IMR-90 (cell line): ENCODE results near the gene ATP1B1. TPM values are rescaled to one million over a fixed set of nuclear protein-coding genes. Genes with fewer than 3 reads are reported as not detected.

ENCODE experiments used
- ATAC-seq: fragments of 200-7000 bp; cut with Tn5 transposase; 2 replicates; pipeline ENCODE4 v1.9.1; 2020; ENCODE audit warnings: low read depth, mild to moderate bottlenecking, moderate library complexity
- BruUV-seq: library from RNA; stranded (reverse); fragments of 400-500 nt; replicated peaks from 2 replicates; lab custom pipeline; 2021; lab: Mats Ljungman, UMichigan
- CTCF ChIA-PET: fragments of 300-600 bp; formaldehyde crosslinking; extraction: SDS; loops from one replicate; lab custom pipeline; 2021; ENCODE audit warnings: antibody characterized with exemption; lab: Yijun Ruan, JAX
- POLR2A ChIA-PET: fragments of 300-600 bp; sonication (Branson Sonifier 250); formaldehyde crosslinking; loops from one replicate; lab custom pipeline; 2022; ENCODE audit warnings: antibody characterized with exemption; ENCODE audit not compliant: unreplicated experiment; lab: Charles Lee
- DNase-seq: peaks from one replicate; pipeline ENCODE4 v3.0.0; 2013
- H2AFZ ChIP-seq: replicated peaks from 2 replicates; pipeline ENCODE3; 2013; ENCODE audit warnings: low read length, mild to moderate bottlenecking; ENCODE audit not compliant: poor library complexity
- H2AK5ac ChIP-seq: 2 replicates; pipeline ENCODE4 v1.6.1; 2013; ENCODE audit warnings: low read depth, low read length, inconsistent platforms
- H2AK9ac ChIP-seq: replicated peaks from 2 replicates; pipeline ENCODE3; 2013; ENCODE audit warnings: mild to moderate bottlenecking, low read depth, low read length, moderate library complexity; ENCODE audit not compliant: poor library complexity
- H2BK120ac ChIP-seq: 2 replicates; pipeline ENCODE4 v1.6.1; 2013; ENCODE audit warnings: low read depth, low read length, inconsistent platforms
- H2BK15ac ChIP-seq: 3 replicates; pipeline ENCODE4 v1.6.1; 2013; ENCODE audit warnings: low read depth, low read length, inconsistent platforms
- H2BK20ac ChIP-seq: 2 replicates; pipeline ENCODE4 v1.6.1; 2013; ENCODE audit warnings: low read depth, mild to moderate bottlenecking, inconsistent platforms, low read length, moderate library complexity
- H2BK5ac ChIP-seq: 2 replicates; pipeline ENCODE4 v1.6.1; 2013; ENCODE audit warnings: mild to moderate bottlenecking, low read depth, low read length, inconsistent platforms; ENCODE audit not compliant: poor library complexity, severe bottlenecking
- H3K14ac ChIP-seq: replicated peaks from 2 replicates; pipeline ENCODE4 v1.6.1; 2013; ENCODE audit warnings: low read depth, low read length, inconsistent platforms
- H3K18ac ChIP-seq: 2 replicates; pipeline ENCODE4 v1.6.1; 2013; ENCODE audit warnings: low read depth, low read length, control low read depth
- H3K23ac ChIP-seq: 2 replicates; pipeline ENCODE4 v1.6.1; 2013; ENCODE audit warnings: low read depth, low read length, inconsistent platforms
- H3K27ac ChIP-seq: 2 replicates; pipeline ENCODE4 v1.5.1; 2013; ENCODE audit warnings: mild to moderate bottlenecking, control low read depth, low read length; ENCODE audit not compliant: insufficient read depth
- H3K27me3 ChIP-seq: 2 replicates; pipeline ENCODE4 v1.6.1; 2013; ENCODE audit warnings: low read length; ENCODE audit not compliant: control insufficient read depth, insufficient read depth
- H3K36me3 ChIP-seq: 2 replicates; pipeline ENCODE4 v1.6.1; 2013; ENCODE audit warnings: low read length, mixed read lengths; ENCODE audit not compliant: control insufficient read depth, insufficient read depth
- H3K4ac ChIP-seq: 2 replicates; pipeline ENCODE4 v1.6.1; 2013; ENCODE audit warnings: low read depth, low read length, inconsistent platforms
- H3K4me1 ChIP-seq: 2 replicates; pipeline ENCODE4 v1.6.1; 2013; ENCODE audit warnings: low read length, mixed read lengths; ENCODE audit not compliant: control insufficient read depth, insufficient read depth
- H3K4me2 ChIP-seq: 2 replicates; pipeline ENCODE4 v1.6.1; 2013; ENCODE audit warnings: low read depth, mild to moderate bottlenecking, control low read depth, low read length, moderate library complexity
- H3K4me3 ChIP-seq: 2 replicates; pipeline ENCODE4 v1.5.1; 2013; ENCODE audit warnings: low read depth, mild to moderate bottlenecking, control low read depth, low read length, moderate library complexity; ENCODE audit not compliant: insufficient read depth
- H3K56ac ChIP-seq: 2 replicates; pipeline ENCODE4 v1.6.1; 2013; ENCODE audit warnings: low read length, inconsistent platforms; ENCODE audit not compliant: insufficient read depth; ENCODE audit errors: extremely low read depth
- H3K79me1 ChIP-seq, 2 experiments: 2 replicates each; pipeline ENCODE4 v1.6.1; 2013; ENCODE audit warnings: low read length in 2 of 2, inconsistent platforms in 1 of 2, low read depth in 1 of 2
- H3K9ac ChIP-seq: 2 replicates; pipeline ENCODE4 v1.6.1; 2013; ENCODE audit warnings: low read depth, low read length, control low read depth
- H3K9me1 ChIP-seq: 2 replicates; pipeline ENCODE4 v1.6.1; 2013; ENCODE audit warnings: low read length, inconsistent platforms; ENCODE audit not compliant: insufficient read depth
- H3K9me3 ChIP-seq: 2 replicates; pipeline ENCODE4 v1.6.1; 2013; ENCODE audit warnings: low read length; ENCODE audit not compliant: control insufficient read depth, insufficient read depth
- H4K20me1 ChIP-seq: 2 replicates; pipeline ENCODE4 v1.6.1; 2013; ENCODE audit warnings: low read length, inconsistent platforms; ENCODE audit not compliant: insufficient read depth
- H4K5ac ChIP-seq: 2 replicates; pipeline ENCODE4 v1.6.1; 2013; ENCODE audit warnings: mild to moderate bottlenecking, low read depth, low read length, control low read depth
- H4K8ac ChIP-seq, 2 experiments: 2 replicates each; pipeline ENCODE4 v1.6.1; 2013; ENCODE audit warnings: low read depth in 2 of 2, low read length in 2 of 2, control low read depth in 1 of 2, inconsistent platforms in 1 of 2
- H4K91ac ChIP-seq: 2 replicates; pipeline ENCODE4 v1.6.1; 2013; ENCODE audit warnings: low read depth, low read length, inconsistent platforms; ENCODE audit not compliant: insufficient read depth
- BHLHE40 ChIP-seq: fragments of 150-350 bp; IDR thresholded peaks from 2 replicates; pipeline ENCODE4 v1.6.1; 2016; ENCODE audit warnings: mild to moderate bottlenecking, low read depth, low read length
- CEBPB ChIP-seq: IDR thresholded peaks from 2 replicates; pipeline ENCODE4 v1.6.1; 2012; ENCODE audit warnings: low read depth, low read length, improper control_type of control experiment
- CHD1 ChIP-seq: IDR thresholded peaks from 2 replicates; pipeline ENCODE4 v1.6.1; 2012; ENCODE audit warnings: low read depth, low read length, improper control_type of control experiment
- FOS ChIP-seq: fragments of 150-350 bp; IDR thresholded peaks from 2 replicates; pipeline ENCODE4 v1.6.1; 2016; ENCODE audit warnings: low read depth, low read length
- MAZ ChIP-seq: IDR thresholded peaks from 2 replicates; pipeline ENCODE4 v1.6.1; 2012; ENCODE audit warnings: low read depth, mild to moderate bottlenecking, low read length, improper control_type of control experiment, moderate library complexity, borderline replicate concordance
- POLR2A ChIP-seq: IDR thresholded peaks from 2 replicates; pipeline ENCODE4 v1.6.1; 2012; ENCODE audit warnings: mild to moderate bottlenecking, low read depth, low read length
- RAD21 ChIP-seq: IDR thresholded peaks from 2 replicates; pipeline ENCODE4 v1.6.1; 2012; ENCODE audit warnings: low read length, improper control_type of control experiment
- RFX5 ChIP-seq: IDR thresholded peaks from 2 replicates; pipeline ENCODE4 v1.8.0; 2012; ENCODE audit warnings: low read depth, mild to moderate bottlenecking, low read length, moderate library complexity
- SMC3 ChIP-seq: fragments of 150-350 bp; IDR thresholded peaks from 2 replicates; pipeline ENCODE4 v1.6.1; 2016; ENCODE audit warnings: low read depth, mild to moderate bottlenecking, antibody characterized with exemption, low read length, moderate library complexity
- WGBS, 2 experiments: methylation state at CpG; one replicate each; pipeline versions ENCODE4 v1.1.5 to v1.1.7; 2013; ENCODE audit warnings: missing lambda C conversion rate in 2 of 2; ENCODE audit not compliant: insufficient read length in 1 of 2; ENCODE audit errors: extremely low coverage in 2 of 2; 5-methylcytosine and 5-hydroxymethylcytosine counted together
- dilution Hi-C: fragments of 300-500 bp; cut with HindIII; formaldehyde crosslinking; loops from one replicate; pipeline ENCODE4 v1.14.3; 2018; ENCODE audit warnings: low sequenced_read_pairs; ENCODE audit not compliant: unreplicated experiment
- in situ Hi-C: fragments of 300-500 bp; cut with MboI; formaldehyde crosslinking; loops from 3 replicates; pipeline ENCODE4 v1.14.3; 2019; ENCODE audit warnings: low sequenced_read_pairs, inconsistent platforms, mixed read lengths
- intact Hi-C: fragments of 100-400 bp; cut with micrococcal nuclease; formaldehyde crosslinking; loops from 2 replicates; pipeline ENCODE4 v1.10.0; 2022
- polyA plus RNA-seq, 3 experiments: library from polyadenylated mRNA; depleted of rRNA; stranded (reverse); fragments of >200 nt; gene quantifications; 2 replicates each; pipeline ENCODE4 v1.2.3, GENCODE V29; 2012; ENCODE audit warnings: low replicate concordance in 1 of 3
- total RNA-seq: library from RNA; depleted of rRNA; stranded (reverse); fragments of >200 nt; gene quantifications from 2 replicates; pipeline ENCODE4 v1.2.3, GENCODE V29; 2012
- TF ChIP-seq, protein P1 (sequence below): fragments of 150-350 bp; IDR thresholded peaks from 2 replicates; pipeline ENCODE4 v1.6.1; 2017; ENCODE audit warnings: mild to moderate bottlenecking, antibody characterized with exemption, low read length, low read depth

ATP1B1 gene
- total and polyA plus RNA-seq, 2 of the 4 experiments (the other 2 are of a cell fraction): 14.5 to 22.1 TPM

GRCh38 chr1:169128562-169128961 is 22.1 kb downstream of the ATP1B1 start:
- no peak overlapping the region for H2BK5ac ChIP-seq
- H2BK120ac ChIP-seq: no peak overlapping the region
- H3K79me1 ChIP-seq: peaks cover 0 to 10% of the 10 kb centered on the region in 2 experiments; a peak in 3 of 4 replicates
- no peak overlapping the region for H4K8ac ChIP-seq
- in situ Hi-C loops: no loop called here
- H3K27ac ChIP-seq: no peak overlapping the region
- H3K23ac ChIP-seq: no peak overlapping the region
- no peak overlapping the region for H2BK15ac ChIP-seq
- H2AFZ ChIP-seq: no peak overlapping the region
- H4K91ac ChIP-seq: no peak overlapping the region
- H3K4me3 ChIP-seq: no peak overlapping the region
- no peaks in the 10 kb centered on the region for H4K20me1 ChIP-seq
- no peak overlapping the region for H3K14ac ChIP-seq
- H3K56ac ChIP-seq: no peak overlapping the region
- no peak overlapping the region for H3K9ac ChIP-seq
- WGBS, 2 experiments: no CpG with 5 or more reads among the region's 2 CpGs
- no peaks in the 10 kb centered on the region for H3K27me3 ChIP-seq
- H2AK9ac ChIP-seq: no peak overlapping the region
- peaks cover 4% of the 10 kb centered on the region; the same call in 1 of the 2 replicates for H3K36me3 ChIP-seq
- ChIA-PET POLR2A (no interaction called here), CTCF (no interaction called here)
- H3K4me1 ChIP-seq: no peaks in the 10 kb centered on the region
- H2AK5ac ChIP-seq: no peak overlapping the region
- H3K18ac ChIP-seq: no peak overlapping the region
- no peak for TF ChIP-seq RAD21
- no peak for TF ChIP-seq MAZ
- no peak for TF ChIP-seq POLR2A
- no peak for TF ChIP-seq CHD1
- TF ChIP-seq RFX5: no peak
- TF ChIP-seq, protein P1, sequence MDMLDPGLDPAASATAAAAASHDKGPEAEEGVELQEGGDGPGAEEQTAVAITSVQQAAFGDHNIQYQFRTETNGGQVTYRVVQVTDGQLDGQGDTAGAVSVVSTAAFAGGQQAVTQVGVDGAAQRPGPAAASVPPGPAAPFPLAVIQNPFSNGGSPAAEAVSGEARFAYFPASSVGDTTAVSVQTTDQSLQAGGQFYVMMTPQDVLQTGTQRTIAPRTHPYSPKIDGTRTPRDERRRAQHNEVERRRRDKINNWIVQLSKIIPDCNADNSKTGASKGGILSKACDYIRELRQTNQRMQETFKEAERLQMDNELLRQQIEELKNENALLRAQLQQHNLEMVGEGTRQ: no peak
- TF ChIP-seq BHLHE40: no peak
- TF ChIP-seq SMC3: no peak
- no peak for TF ChIP-seq CEBPB
- no peak for TF ChIP-seq FOS
- no peaks in the 10 kb centered on the region for H3K9me1 ChIP-seq
- no peak overlapping the region for H3K4ac ChIP-seq
- H3K4me2 ChIP-seq: no peak overlapping the region
- H2BK20ac ChIP-seq: no peak overlapping the region
- DNase-seq: no peak
- no peak for ATAC-seq
- intact Hi-C loops: no loop called here
- no peak overlapping the region for H4K5ac ChIP-seq
- no peaks in the 10 kb centered on the region for H3K9me3 ChIP-seq
- dilution Hi-C loops: no loop called here
- BruUV-seq: no TSS peak
